ENCODE measurements around the gene UBAP2L.

UBAP2L gene

DNA sequence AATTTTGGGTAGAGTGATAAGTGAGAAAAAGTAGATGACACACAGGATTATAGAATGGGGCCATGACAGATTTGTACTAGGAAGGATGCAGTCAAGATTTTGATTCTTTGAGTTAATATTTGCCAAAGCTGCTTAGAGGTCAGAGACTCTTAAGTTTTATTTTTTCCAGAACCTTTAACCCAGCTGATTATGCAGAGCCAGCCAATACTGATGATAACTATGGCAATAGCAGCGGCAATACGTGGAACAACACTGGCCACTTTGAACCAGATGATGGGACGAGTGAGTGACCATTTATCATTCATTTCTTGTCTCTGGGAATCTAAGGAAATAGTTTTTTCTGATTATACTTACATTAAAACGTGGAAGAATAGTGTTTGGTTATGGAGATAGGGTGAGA lies 16.1 kb downstream of the UBAP2L start:
- TF ChIP-seq EZH2 (IDR thresholded peaks at IDR 0.05; ENCODE audit: borderline replicate concordance, low read depth, low read length, severe bottlenecking) (no peak), CTCF (IDR thresholded peaks at IDR 0.05; ENCODE audit: borderline replicate concordance, extremely low read depth, low read length, poor library complexity, severe bottlenecking) (no peak)
- ATAC-seq (ENCODE audit: insufficient read depth, low read depth) (no peak), DNase-seq (no peak)
- H2AFZ ChIP-seq (ENCODE audit: low read depth, low read length) = no peak overlapping the region
- peaks cover 78% of the 10 kb centered on the region for H3K79me2 ChIP-seq (ENCODE audit: insufficient read depth, low read length)
- no peak overlapping the region for H3K4me3 ChIP-seq (ENCODE audit: low read depth in 1 of 2, low read length in 2 of 2)
- no peak overlapping the region for H3K9ac ChIP-seq (ENCODE audit: low read depth, low read length)
- no peak overlapping the region for H3K27ac ChIP-seq (ENCODE audit: low read length)
- H3K9me3 ChIP-seq (ENCODE audit: insufficient read depth, low read length, severe bottlenecking) = no peaks in the 10 kb centered on the region
- H3K4me1 ChIP-seq (ENCODE audit: insufficient read depth, low read length) = no peaks in the 10 kb centered on the region
- no peak overlapping the region for H3K4me2 ChIP-seq (ENCODE audit: insufficient read depth, low read length)
- no peaks in the 10 kb centered on the region for H3K27me3 ChIP-seq (ENCODE audit: insufficient read depth, low read length, poor library complexity)
- H3K36me3 ChIP-seq (ENCODE audit: insufficient read depth, low read length) = peaks cover 94% of the 10 kb centered on the region
- peaks cover 42% of the 10 kb centered on the region; the same call in 1 of the 2 replicates for H4K20me1 ChIP-seq (ENCODE audit: insufficient read depth, low read length)

DNA sequence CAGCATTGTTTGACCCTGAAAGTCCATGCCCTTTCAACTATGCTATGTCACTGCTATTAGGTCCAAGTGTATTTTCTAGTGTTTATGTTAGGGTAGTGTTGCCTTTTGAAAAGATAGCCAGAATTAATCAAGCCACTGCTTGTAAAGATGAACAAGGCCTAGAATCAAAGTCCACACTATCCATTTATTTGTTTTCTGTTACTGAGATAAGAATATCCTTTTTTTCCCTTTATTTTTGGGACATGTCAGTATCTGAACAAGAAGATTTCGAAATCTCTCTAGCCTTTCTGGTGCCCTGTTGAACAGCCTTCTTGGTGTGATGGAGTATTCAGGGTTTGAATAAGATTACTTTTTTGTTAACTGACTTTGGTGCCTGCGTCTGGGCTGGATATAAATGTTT lies 16.7 kb downstream of the UBAP2L start:
- Histone ChIP-seq H3K27ac (ENCODE audit: low read length) (no peak overlapping the region), H3K4me2 (ENCODE audit: insufficient read depth, low read length) (no peak overlapping the region), H3K9ac (ENCODE audit: low read depth, low read length) (no peak overlapping the region), H3K9me3 (ENCODE audit: insufficient read depth, low read length, severe bottlenecking) (no peaks in the 10 kb centered on the region), H2AFZ (ENCODE audit: low read depth, low read length) (no peak overlapping the region), H4K20me1 (ENCODE audit: insufficient read depth, low read length) (peaks cover 41% of the 10 kb centered on the region; the same call in 1 of the 2 replicates), H3K36me3 (ENCODE audit: insufficient read depth, low read length) (peaks cover 94% of the 10 kb centered on the region), H3K4me3 (ENCODE audit: low read depth in 1 of 2, low read length in 2 of 2) (no peak overlapping the region), H3K27me3 (ENCODE audit: insufficient read depth, low read length, poor library complexity) (no peaks in the 10 kb centered on the region), H3K79me2 (ENCODE audit: insufficient read depth, low read length) (peaks cover 73% of the 10 kb centered on the region), H3K4me1 (ENCODE audit: insufficient read depth, low read length) (no peaks in the 10 kb centered on the region)
- ATAC-seq (ENCODE audit: insufficient read depth, low read depth) (no peak), DNase-seq (no peak)
- TF ChIP-seq EZH2 (IDR thresholded peaks at IDR 0.05; ENCODE audit: borderline replicate concordance, low read depth, low read length, severe bottlenecking) (no peak), CTCF (IDR thresholded peaks at IDR 0.05; ENCODE audit: borderline replicate concordance, extremely low read depth, low read length, poor library complexity, severe bottlenecking) (no peak)

- Histone ChIP-seq H4K20me1 (ENCODE audit: insufficient read depth, low read length) (peaks cover 37% of the 10 kb centered on the region; the same call in 1 of the 2 replicates), H3K9me3 (ENCODE audit: insufficient read depth, low read length, severe bottlenecking) (no peaks in the 10 kb centered on the region), H3K27me3 (ENCODE audit: insufficient read depth, low read length, poor library complexity) (no peaks in the 10 kb centered on the region), H3K4me2 (ENCODE audit: insufficient read depth, low read length) (no peak overlapping the region), H3K27ac (ENCODE audit: low read length) (no peak overlapping the region), H3K4me1 (ENCODE audit: insufficient read depth, low read length) (no peaks in the 10 kb centered on the region), H3K36me3 (ENCODE audit: insufficient read depth, low read length) (peaks cover 95% of the 10 kb centered on the region), H2AFZ (ENCODE audit: low read depth, low read length) (no peak overlapping the region), H3K4me3 (ENCODE audit: low read depth in 1 of 2, low read length in 2 of 2) (no peak overlapping the region), H3K79me2 (ENCODE audit: insufficient read depth, low read length) (peaks cover 68% of the 10 kb centered on the region), H3K9ac (ENCODE audit: low read depth, low read length) (no peak overlapping the region)
- ATAC-seq (ENCODE audit: insufficient read depth, low read depth) (no peak), DNase-seq (no peak)
- TF ChIP-seq CTCF (IDR thresholded peaks at IDR 0.05; ENCODE audit: borderline replicate concordance, extremely low read depth, low read length, poor library complexity, severe bottlenecking) (no peak), EZH2 (IDR thresholded peaks at IDR 0.05; ENCODE audit: borderline replicate concordance, low read depth, low read length, severe bottlenecking) (no peak)
These were observed 17.2 kb downstream of the UBAP2L start for GRCh38 chr1:154237880-154238506.
